Aorta (tissue), 5 donors: ENCODE data around the gene C17orf100. TPM values are rescaled to one million over a fixed set of nuclear protein-coding genes. Genes with fewer than 3 reads are reported as not detected.

ENCODE experiments used
- ATAC-seq: fragments of 200-7000 bp; cut with Tn5 transposase; one replicate; pipeline ENCODE4 v1.9.1; 2022; ENCODE audit warnings: moderate library complexity; ENCODE audit not compliant: low FRiP score
- DNase-seq, 2 donors: peaks; one replicate each; pipeline ENCODE4 v3.0.0-alpha.2; 2020
- H3K27ac ChIP-seq, 2 donors: one replicate each; pipeline ENCODE4 v1.5.1; 2013; ENCODE audit warnings: low read length in 2 of 2, mild to moderate bottlenecking in 2 of 2, moderate library complexity in 2 of 2, control low read depth in 1 of 2, inconsistent platforms in 1 of 2, low read depth in 1 of 2
- H3K27me3 ChIP-seq, 2 donors: one replicate each; pipeline ENCODE4 v1.6.1; 2013; ENCODE audit warnings: control low read depth in 1 of 2, low read length in 1 of 2, mild to moderate bottlenecking in 1 of 2, moderate library complexity in 1 of 2; ENCODE audit not compliant: insufficient read depth in 2 of 2, control insufficient read depth in 1 of 2
- H3K36me3 ChIP-seq, 2 donors: one replicate each; pipeline ENCODE4 v1.6.1; 2013; ENCODE audit warnings: control low read depth in 1 of 2, low read length in 1 of 2, mild to moderate bottlenecking in 1 of 2; ENCODE audit not compliant: insufficient read depth in 2 of 2, control insufficient read depth in 1 of 2
- H3K4me1 ChIP-seq, 2 donors: one replicate each; pipeline ENCODE4 v1.6.1; 2013; ENCODE audit warnings: low read length in 2 of 2, control low read depth in 1 of 2, mild to moderate bottlenecking in 1 of 2, moderate library complexity in 1 of 2; ENCODE audit not compliant: insufficient read depth in 2 of 2, control insufficient read depth in 1 of 2
- H3K4me3 ChIP-seq, 2 donors: one replicate each; pipeline ENCODE4 v1.5.1; 2013; ENCODE audit warnings: low read length in 2 of 2, control low read depth in 1 of 2, mild to moderate bottlenecking in 1 of 2
- H3K9me3 ChIP-seq: one replicate; pipeline ENCODE4 v1.6.1; 2013; ENCODE audit warnings: mild to moderate bottlenecking, low read length; ENCODE audit not compliant: control insufficient read depth
- WGBS, 2 donors: extraction: QIAGEN DNeasy Blood & Tissue Kit; methylation state at CpG; one replicate each; pipeline ENCODE4 v1.1.7; 2013; 5-methylcytosine and 5-hydroxymethylcytosine counted together
- intact Hi-C, 2 donors: fragments of 100-400 bp; cut with DNase I; formaldehyde crosslinking; loops; one replicate each; pipeline versions ENCODE4 v1.14.2 to v1.15.0; 2022
- microRNA-seq, 2 donors: library from miRNA; unstranded; fragments of <30 nt; microRNA quantifications; one replicate each; pipeline ENCODE4 v1.2.0, GENCODE V29; 2020
- polyA plus RNA-seq, 2 donors: library from polyadenylated mRNA; stranded (reverse); fragments of 200-250 nt; gene quantifications; one replicate each; pipeline ENCODE4 v1.2.3, GENCODE V29; 2013
- total RNA-seq, 2 donors: library from RNA; stranded (reverse); fragmentation: NEBNext Ultra II Directional; extraction: Animal tissue kit (Norgen Biotek cat#: 25700); gene quantifications; one replicate each; pipeline ENCODE4 v1.2.1, GENCODE V29; 2021
- donor health status: healthy with polysubstance abuse.
- donor health status: Bipolar disorder and iron deficiency.
- donor health status: DM: no; HTN: no; CAD: no.
- donor health status: DM: no; HTN: no; CAD: no.
- donor health status: DM: yes; HTN: yes; CAD: no.

The C17orf100 gene
- total and polyA plus RNA-seq, 4 donors: 1.0 to 1.5 (median 1.3) TPM

- intact Hi-C loops: no loop called here
- H3K27ac ChIP-seq: no peak overlapping the region
- H3K36me3 ChIP-seq: no peaks in the 10 kb centered on the region
- DNase-seq: peak in 1 of 2 donors; percentile 55
- no peak overlapping the region for H3K4me3 ChIP-seq
- H3K4me1 ChIP-seq: no peaks in the 10 kb centered on the region
- no peak for ATAC-seq
- H3K27me3 ChIP-seq: no peaks in the 10 kb centered on the region
- WGBS, 2 donors: 68 to 71% methylated on average over 16 of the region's 16 CpGs
- H3K9me3 ChIP-seq: no peaks in the 10 kb centered on the region
Observed at GRCh38 chr17:6699997-6700947, 48.7 kb downstream of the C17orf100 start.

DNA sequence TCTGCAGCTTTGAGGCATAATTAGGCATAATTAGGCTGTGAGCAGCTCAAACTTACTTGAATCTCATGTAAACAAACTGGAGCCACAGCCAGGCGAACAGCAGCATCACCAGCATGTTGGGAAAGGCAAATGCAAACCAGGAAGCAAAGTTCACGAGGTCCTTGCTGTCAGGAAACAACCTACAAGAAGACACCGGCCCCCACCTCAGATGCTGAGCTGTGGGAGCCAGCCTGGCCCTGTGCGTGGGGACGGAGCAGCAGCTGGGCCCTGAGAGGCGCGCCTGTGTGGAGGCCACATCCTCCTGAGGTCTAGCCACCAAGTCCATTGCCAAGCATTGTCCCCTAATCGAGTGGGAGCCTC, 49.4 kb downstream of the C17orf100 start:
- no peaks in the 10 kb centered on the region for H3K27me3 ChIP-seq
- H3K4me3 ChIP-seq: no peak overlapping the region

DNA sequence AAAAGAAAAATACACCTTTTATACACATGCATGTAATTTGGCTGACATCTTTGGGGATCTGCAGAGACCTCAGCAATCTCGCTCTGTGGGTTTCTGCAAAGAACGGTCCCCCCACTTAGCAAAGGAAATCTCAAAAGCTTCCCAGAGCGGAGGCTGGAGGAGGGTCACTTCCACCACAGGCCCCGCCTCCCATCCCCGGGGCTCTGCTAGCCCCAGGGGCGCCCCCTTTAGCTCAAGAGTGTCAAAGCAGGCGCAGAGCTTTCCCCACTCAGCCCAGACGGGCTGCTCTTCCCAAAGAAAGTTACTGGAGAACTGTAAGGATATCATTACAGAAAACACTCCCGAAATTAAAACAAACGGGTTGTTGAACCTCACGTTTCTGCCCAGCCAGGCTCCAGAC, 50.2 kb downstream of the C17orf100 start:
- intact Hi-C loops: no loop called here
- Histone ChIP-seq H3K27ac (no peak overlapping the region), H3K4me3 (no peak overlapping the region), H3K36me3 (no peaks in the 10 kb centered on the region), H3K4me1 (no peaks in the 10 kb centered on the region), H3K27me3 (no peaks in the 10 kb centered on the region), H3K9me3 (no peaks in the 10 kb centered on the region)
- DNase-seq (peak in 1 of 2 donors; percentile 65), ATAC-seq (no peak)
- WGBS, 2 donors: 18 to 21% methylated on average over 11 of the region's 11 CpGs

More for the DNA sequence above, 49.4 kb downstream of the C17orf100 start:
- 75 to 82% methylated on average over 8 of the region's 8 CpGs for WGBS, 2 donors
- Histone ChIP-seq H3K4me1 (no peaks in the 10 kb centered on the region), H3K36me3 (no peaks in the 10 kb centered on the region), H3K9me3 (no peaks in the 10 kb centered on the region), H3K27ac (no peak overlapping the region)
- DNase-seq: peak in 1 of 2 donors; percentile 63
- ATAC-seq: no peak
- intact Hi-C loops: no loop called here

GRCh38 chr17:6702567-6703215, 51.1 kb downstream of the C17orf100 start:
- intact Hi-C loops: no loop called here
- ATAC-seq: no peak
- peak in 1 of 2 donors; percentile 65 for DNase-seq

More at GRCh38 chr17:6702567-6703215, 51.1 kb downstream of the C17orf100 start:
- H3K27me3 ChIP-seq: no peaks in the 10 kb centered on the region
- no peaks in the 10 kb centered on the region for H3K36me3 ChIP-seq
- no peaks in the 10 kb centered on the region for H3K4me1 ChIP-seq
- H3K9me3 ChIP-seq: no peaks in the 10 kb centered on the region
- no peak overlapping the region for H3K4me3 ChIP-seq
- H3K27ac ChIP-seq: no peak overlapping the region
- 86 to 90% methylated on average over 16 of the region's 16 CpGs for WGBS, 2 donors

Small RNA genes within 50 kb of the gene (microRNA-seq; reads per million reads assigned to microRNA genes)
- 0 reads per million in 2 donors for gene MIR4520-1
- gene MIR4520-2: 0 reads per million in 2 donors

Other genes starting within 250 kb of the C17orf100 start
- not detected for gene AIPL1, start 216.6 kb upstream of the C17orf100 start, total RNA-seq
- gene AIPL1, start 216.6 kb upstream of the C17orf100 start, polyA plus RNA-seq: under 1 TPM in 1 of 2 donors, not detected in 1; 0.25 TPM
- gene PIMREG, start 207.3 kb upstream of the C17orf100 start, total RNA-seq: under 1 TPM in 1 of 2 donors, not detected in 1; 0.84 TPM
- gene PIMREG, start 207.3 kb upstream of the C17orf100 start, polyA plus RNA-seq: under 1 TPM in 1 of 2 donors, not detected in 1; 0.50 TPM
- 1 to 10 TPM; 1.8 to 3.6 TPM for gene PITPNM3, start 95.2 kb upstream of the C17orf100 start, total RNA-seq
- under 1 TPM; 0.38 to 0.67 TPM for gene PITPNM3, start 95.2 kb upstream of the C17orf100 start, polyA plus RNA-seq
- gene KIAA0753, start 11.1 kb upstream of the C17orf100 start, total RNA-seq: 10 to 100 TPM; 10.9 to 20.2 TPM
- gene KIAA0753, start 11.1 kb upstream of the C17orf100 start, polyA plus RNA-seq: 1 to 10 TPM; 2.5 to 9.7 TPM
- 10 to 100 TPM; 28.0 to 41.4 TPM for gene TXNDC17, start 10.7 kb upstream of the C17orf100 start, total RNA-seq
- gene TXNDC17, start 10.7 kb upstream of the C17orf100 start, polyA plus RNA-seq: 100 to 1,000 TPM in 1 of 2 donors, 10 to 100 TPM in 1; 97.0 to 149 TPM
- gene MED31, start 157 bp upstream of the C17orf100 start, total RNA-seq: 10 to 100 TPM in 1 of 2 donors, 1 to 10 TPM in 1; 8.4 to 14.1 TPM
- gene MED31, start 157 bp upstream of the C17orf100 start, polyA plus RNA-seq: 10 to 100 TPM in 1 of 2 donors, 1 to 10 TPM in 1; 9.9 to 15.2 TPM
- gene SLC13A5, start 61.6 kb downstream of the C17orf100 start, total RNA-seq: under 1 TPM; 0.10 to 0.36 TPM
- not detected for gene SLC13A5, start 61.6 kb downstream of the C17orf100 start, polyA plus RNA-seq
- gene XAF1, start 104.3 kb downstream of the C17orf100 start, total RNA-seq: 100 to 1,000 TPM in 1 of 2 donors, 10 to 100 TPM in 1; 74.8 to 108 TPM
- gene XAF1, start 104.3 kb downstream of the C17orf100 start, polyA plus RNA-seq: 10 to 100 TPM in 1 of 2 donors, 1 to 10 TPM in 1; 4.5 to 56.8 TPM
- 1 to 10 TPM in 1 of 2 donors, under 1 TPM in 1; 0.26 to 2.0 TPM for gene FBXO39, start 124.5 kb downstream of the C17orf100 start, total RNA-seq
- gene FBXO39, start 124.5 kb downstream of the C17orf100 start, polyA plus RNA-seq: under 1 TPM in 1 of 2 donors, not detected in 1; 0.26 TPM
- not detected for gene TEKT1, start 180.0 kb downstream of the C17orf100 start, total RNA-seq
- gene TEKT1, start 180.0 kb downstream of the C17orf100 start, polyA plus RNA-seq: not detected